ENCODE results near the gene CPT1A.
"Not testable (repeated sequence)": the region's sequence is repeated elsewhere in the genome, so short reads cannot be mapped to it uniquely, and the experiment has no call there.

Gene CPT1A

DNA sequence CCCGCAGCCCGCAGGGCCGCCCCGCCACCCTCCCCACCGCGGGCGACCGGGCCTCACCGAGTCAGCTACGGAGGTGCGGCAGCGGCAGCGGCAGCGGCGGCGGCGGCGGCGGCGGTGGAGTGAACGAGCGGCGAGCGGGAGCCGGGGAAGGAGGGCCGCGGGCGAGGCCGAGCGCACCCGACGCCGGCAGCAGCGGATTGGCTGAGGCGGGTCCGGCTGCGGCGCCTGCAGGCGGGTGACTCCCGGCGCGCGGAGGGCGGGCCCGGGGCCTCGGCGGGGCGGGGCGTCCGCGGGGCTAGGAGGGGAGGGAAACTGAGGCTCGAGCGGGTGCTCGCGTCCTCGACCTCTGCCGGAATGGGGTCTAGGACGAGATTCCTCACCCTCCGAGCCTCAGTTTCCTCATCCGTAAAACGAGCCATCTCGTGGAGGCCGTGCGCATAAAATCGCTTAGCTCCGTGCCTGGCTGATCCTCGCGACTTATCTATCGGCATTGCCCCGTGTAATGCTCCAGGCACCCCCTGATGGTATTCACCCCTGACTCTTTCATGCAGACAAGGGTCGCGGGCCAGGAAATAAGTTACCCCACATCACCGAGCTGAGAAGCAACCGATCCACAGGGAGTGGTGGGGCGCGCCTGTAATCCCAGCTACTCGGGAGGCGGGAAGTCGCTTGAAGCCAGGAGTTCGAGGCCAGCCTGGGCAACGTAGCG is at the start of gene CPT1A:
Gene CPT1A, minus strand, starts transcription at position 199 of the 709 bp plus-strand sequence. CDS start 26,442 bp downstream, outside the sequence.
- peak; percentile 29 to 50 (median 42) for DNase-seq

DNA sequence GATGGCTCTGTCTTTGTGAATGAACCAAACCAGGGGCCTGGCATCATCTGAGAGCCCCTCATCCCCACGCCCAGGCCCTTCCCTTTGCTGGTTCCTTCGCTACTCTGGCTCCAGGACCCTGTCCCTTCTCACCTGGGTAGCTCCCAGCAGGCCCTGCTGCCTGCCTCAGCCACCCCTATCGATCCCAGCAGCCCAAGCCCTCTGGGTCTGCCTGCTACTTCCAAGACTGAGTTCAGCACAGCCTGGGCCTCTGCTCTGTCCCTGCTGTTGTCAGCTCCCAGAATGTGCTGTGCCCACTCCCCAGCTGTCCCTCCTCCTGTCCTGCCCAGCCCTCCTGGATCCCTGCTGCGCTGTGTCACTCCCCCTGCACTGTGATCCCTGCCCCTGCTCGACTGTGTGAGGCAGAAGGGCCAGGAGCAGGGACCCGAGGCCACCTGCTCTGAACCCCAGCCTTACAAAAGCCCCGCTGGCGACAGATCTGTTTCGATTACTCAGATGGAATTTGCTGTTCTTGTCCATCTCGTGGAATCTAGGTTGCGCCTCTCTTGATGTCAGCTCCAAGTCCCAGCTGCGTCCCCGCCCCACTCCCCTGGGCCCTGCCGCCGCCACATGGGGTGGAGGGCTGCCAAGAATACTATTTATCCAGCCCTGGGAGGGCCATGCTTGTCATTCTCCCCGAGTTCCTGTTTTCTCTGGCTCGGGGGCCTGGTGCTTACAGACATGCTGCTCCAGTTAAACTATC is 48.9 kb upstream of the CPT1A start:
- DNase-seq: no peak

DNA sequence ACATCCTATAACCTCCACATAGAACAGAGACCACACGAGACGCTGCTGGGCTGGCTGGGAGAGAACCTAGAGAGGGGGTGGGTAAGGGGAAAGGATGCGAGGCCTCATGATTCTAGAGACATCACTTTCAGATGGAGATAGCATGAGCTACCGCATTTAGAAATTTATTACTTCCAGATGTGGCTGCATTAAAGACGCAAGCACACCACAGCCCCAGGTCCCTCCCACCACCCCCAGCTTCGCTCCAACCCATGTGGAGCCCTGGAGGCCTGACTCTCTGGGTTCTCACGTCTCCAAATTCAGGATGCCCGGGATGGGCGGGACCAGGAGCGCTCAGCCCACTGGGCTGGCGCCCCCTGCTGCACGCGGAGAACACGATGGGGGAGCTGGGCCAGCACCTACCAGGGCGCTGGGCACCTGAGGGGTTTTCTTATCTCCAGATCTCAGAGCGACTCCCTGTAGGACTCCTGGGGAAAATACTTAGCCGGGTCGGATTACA is 48.3 kb upstream of the CPT1A start:
- no peak for DNase-seq

DNA sequence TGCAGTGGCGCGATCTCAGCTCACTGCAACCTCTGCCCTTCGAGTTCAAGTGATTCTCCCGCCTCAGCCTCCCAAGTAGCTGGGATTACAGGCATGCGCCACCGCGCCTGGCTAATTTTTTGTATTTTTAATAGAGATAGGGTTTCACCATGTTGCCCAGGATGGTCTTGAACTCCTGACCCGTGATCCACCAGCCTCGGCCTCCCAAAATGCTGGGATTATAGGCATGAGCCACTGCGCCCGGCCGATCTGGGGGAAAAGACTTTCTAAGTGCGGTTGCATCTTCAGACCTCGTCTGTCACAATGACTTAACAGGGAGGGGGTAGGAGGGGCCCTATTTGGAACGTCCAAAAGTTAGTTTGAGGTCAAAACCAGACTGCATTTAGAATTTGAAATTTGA is 43.1 kb upstream of the CPT1A start:
- DNase-seq: not testable (repeated sequence)

DNA sequence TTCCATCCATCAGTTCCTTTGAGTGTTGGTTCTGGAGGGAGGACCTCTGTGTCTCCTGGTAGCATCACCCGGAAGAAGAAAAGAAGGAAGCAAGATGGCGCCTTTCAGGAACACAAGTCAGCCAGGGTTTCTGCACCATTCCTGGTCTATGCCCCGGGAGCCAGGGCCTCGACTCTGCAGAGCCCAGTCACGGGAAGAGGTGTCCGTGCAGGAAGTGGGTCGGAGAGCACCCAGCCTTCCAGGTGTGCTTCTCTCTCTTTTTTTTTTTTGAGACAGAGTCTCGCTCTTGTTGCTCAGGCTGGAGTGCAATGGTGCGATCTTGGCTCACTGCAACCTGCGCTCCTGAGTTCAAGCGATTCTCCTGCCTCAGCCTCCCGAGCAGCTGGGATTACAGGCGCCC is 40.7 kb upstream of the CPT1A start:
- DNase-seq: no peak

DNA sequence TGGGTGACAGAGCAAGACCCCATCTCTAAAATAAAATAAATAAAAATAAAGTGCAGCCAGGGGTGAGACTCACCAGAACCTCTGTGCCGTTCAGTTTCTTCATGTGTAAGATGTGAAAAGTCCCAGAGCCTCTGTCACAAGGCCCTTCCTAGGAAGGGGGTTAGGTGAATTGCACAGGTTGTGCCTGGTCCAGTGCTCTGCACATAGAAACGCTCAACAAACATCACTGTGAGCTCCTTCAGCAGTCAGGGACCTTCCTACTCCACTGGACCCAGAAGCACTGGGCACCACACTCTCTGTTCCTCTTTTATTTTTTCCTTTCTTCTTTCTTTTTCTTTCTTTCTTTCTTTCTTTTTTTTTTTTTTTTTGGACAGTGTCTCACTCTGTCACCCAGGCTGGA is 39.6 kb upstream of the CPT1A start:
- no peak for DNase-seq

DNA sequence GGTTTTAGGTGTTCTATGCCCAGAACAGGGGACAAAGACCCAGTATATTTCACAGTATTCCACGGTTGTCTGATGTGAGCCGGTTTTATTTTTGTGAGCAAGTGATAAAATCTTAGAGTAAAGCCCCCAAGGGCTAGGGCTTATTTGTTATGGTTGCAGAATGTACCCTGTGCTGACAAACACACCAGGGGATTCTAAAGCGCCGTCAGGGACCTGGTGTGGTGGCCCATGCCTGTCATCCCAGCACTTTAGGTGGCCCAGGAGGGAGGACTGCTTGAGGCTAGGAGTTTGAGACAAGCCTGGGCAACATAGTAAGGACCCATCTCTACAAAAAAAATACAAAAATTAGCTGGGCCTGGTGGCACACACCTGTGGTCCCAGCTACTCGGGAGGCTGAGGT is 39.1 kb upstream of the CPT1A start:
- DNase-seq: no peak

DNA sequence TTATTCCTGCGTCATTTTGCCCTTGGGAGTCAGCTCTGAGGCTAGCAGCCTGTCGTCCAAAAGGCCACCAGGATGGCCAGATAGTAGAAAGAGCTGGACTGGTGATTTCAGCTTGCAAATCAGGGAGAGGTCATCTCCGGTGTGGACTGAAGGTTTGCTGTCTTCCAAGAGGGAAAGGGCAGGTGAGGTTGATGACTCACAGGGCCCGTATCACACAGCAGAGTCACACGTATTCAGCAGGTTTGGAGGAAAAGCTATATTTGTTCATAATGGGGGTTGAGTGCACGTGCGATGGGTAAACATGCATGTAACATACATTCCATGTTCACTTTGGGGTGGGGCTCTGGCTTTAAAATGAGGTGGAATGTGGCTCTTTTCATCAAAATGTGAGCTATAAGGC is 36.3 kb upstream of the CPT1A start:
- no peak for DNase-seq

DNA sequence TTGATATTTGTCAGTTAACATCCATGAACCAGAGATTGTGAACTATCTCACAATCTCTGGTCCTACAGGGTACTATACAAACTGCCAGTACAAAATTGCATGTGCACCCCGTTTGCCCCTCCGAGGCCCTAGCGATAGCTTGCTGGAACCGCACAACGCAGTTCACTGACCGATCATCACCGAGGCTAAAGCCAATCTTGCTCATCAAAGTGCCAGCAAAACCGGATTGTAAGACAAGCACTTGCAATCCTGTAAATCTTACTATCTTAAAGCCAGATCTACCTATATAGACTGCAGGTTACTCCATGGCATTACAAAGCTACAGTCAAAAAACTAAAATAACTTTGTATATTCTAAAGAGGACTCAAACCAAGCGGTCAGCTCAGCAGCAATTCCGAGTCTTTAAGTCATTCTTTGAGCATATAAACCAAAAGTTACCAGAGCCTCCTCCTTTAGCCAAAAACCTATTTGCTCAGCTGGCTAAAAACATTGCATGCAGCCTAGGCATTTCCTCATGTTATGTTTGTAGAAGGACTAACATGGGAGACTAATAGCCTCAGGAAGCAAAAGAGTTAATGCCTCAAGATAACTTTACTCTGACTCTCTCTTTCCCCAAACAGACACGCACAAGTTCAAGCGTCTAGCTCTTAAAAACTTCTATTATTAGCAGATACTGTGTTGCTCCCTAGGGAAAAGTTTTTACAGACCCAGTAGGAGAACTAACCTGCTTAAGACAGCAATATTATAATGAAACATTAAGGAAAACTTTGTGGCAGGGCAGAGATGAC is 30.7 kb upstream of the CPT1A start:
- no peak for DNase-seq

DNA sequence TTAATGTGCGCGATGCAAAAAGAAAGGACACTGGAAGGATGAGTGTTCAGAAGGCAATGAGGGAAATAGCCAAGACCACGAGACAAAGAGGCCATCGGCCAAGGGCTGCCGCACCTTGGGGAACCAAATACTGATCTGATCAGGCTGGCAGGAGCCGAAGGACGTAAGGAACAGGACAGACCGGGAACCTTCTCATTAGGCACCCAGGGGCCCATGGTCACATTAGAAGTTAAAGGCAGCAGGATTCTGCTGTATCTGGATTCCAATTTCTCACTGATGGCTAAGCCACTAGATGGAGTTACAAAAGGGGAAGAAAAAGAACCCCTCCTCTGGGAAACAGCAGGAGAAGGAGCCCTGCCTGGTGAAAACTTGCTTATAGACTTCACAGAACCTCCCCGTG is 28.8 kb upstream of the CPT1A start:
- no peak for DNase-seq

DNA sequence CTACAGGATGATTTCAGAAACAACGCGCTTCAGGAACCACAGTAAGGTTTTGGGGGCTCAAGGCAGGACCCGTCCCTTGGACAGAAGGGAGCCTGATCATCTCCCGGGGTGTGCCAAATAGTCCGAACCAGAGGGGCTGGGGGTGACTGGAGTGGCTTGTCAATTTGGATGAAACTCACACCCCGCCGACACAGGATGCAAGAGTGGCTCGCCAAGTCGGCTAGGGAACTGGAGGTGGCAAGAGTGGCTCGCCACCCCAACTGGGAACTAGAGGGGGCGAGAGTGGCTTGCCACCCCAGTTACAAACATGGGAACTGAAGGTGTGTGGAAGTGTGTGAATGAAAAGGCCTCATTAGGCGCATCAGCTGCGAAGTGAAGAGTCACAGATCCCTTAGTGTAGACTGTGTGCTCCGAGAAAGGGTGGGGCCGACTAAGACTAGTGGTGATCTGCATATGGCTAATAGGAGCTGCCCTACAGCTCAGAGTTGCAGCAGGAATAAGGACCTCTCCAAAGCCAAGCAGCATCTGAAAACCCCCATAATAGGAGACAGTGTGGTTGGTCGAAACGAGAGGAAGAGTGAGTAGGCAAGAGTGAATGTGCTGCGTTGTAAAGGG is 26.6 kb upstream of the CPT1A start:
- no peak for DNase-seq

DNA sequence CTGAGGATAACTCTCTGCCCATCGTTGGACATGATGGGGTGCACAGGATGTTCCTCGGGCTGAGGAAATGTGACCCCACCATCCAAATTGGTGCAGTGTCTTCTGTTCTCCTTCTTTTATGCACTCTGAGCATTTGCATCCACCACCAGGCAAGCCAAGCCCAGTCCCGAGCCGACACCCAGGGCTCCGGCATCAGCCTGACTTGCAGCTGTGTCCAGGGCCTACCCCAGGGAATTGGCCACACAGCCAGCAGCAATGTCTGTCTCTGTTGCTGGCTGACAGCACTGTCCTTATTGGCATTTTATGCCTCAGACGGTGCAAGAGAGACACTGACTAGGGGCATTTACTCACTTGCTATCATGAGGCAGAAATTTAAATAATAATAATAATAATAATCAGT is 25.4 kb upstream of the CPT1A start:
- DNase-seq: no peak

DNA sequence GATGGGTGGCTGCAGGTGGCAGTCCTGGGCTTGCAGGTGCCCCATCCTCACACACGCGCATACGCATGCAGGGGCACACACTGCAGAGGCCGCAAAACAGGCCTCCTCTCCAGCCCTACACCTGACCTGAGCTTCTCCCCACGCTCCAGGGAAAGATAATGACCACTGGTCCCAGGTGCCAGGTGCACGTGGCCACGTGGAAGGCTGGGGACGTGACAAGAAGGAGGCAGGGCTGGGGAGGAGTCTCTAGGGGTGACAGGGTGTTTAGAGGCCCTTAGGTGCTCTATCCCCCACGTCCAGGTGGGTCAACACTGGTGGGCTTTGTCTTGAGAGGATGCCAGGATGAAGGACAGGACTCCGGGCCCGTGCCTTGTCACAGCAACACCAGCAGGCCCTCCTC is 23.5 kb upstream of the CPT1A start:
- no peak for DNase-seq

DNA sequence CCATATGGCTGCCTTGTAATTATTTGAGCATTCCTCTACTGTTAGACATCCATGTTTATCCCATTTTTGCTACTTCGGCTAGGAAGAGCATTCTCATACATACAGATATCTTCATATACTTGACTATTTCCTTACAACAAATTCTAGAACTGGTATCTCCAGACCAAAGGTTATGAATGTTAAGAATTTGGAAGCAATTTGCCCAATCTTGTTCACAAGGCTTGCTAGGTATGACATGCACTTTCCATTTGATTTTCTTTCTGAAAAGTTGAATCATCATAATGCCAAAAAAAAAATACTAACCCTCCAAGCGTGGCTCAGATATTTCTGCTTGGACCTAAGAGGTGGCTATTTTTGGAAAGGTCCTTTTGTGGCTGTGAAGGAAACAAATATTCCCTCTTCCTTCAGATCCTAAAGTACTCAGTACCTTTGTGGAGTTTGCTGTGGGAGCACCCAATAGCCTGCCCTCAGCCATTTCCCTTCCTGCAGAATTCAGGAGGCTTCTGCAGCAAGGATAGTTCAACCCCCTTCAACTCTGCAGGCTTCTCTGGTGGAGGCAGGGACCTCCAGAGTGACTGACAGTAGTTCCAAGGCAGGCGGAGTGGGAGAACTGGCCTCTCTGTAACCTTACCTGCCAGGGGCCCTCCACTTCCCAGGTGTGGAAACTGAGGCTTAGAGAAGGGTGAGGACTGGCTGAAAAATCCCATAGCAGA is 22.0 kb upstream of the CPT1A start:
- DNase-seq: no peak

DNA sequence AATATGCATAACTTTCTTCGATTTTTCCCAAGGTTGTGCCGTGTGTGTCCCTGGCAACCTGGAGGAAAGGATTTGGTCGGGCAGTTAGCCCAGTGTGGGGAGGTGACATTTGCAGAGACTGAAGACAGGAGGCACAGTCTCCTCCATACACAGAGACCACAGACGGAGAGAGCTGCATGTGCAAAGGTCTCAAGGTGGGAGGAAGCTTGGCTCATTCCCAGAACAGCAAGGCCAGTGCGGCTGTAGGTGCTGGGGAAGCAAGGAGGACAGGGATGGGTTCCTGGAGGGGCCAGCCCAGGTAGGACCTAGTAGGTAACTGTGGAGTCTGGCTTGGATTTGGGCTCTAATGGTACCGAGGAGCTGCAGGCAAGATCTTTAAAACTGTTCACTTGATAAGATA is 20.7 kb upstream of the CPT1A start:
- no peak for DNase-seq

DNA sequence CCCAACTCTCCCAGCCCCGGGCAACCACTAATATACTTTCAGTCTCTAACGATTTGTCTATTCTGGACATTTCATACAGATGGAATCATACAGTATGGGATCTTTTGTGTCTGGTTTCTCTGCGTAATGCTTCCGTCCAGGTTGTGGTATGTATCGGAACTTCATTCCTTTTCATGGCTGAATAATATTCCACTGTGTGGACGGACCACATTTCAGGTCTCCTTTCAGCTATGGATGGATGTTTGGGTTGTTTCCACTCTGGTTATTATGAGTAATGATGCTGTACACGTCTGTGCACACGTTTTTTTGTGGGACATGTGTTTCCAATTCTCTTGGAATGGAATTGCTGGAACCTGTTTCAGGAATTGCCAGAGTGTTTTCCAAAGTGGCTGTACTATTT is 17.4 kb upstream of the CPT1A start:
- DNase-seq: no peak

DNA sequence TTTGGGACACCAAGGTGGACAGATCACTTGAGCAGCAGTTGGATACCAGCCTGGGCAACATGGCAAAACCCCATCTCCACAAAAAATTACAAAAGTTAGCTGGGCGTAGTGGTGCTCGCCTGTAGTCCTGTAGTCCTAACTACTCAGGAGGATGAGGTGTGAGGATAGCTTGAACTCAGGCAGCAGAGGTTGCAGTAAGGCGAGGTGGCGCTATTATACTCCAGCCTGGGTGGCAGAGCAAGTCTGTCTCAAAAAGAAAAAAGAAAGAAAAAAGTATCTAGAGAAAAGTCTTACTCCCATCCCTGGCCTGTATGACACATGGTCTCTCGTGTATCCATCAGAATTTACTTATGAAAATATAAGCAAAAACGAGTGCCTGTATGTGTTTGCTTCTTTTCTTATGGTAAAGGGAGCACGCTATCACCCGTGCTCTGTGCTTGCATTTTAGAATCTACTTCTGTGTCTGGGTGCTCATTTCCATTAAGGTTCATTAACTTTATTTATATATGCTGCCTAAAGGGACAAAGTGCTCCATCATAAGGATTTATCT is 15.4 kb upstream of the CPT1A start:
- no peak for DNase-seq

DNA sequence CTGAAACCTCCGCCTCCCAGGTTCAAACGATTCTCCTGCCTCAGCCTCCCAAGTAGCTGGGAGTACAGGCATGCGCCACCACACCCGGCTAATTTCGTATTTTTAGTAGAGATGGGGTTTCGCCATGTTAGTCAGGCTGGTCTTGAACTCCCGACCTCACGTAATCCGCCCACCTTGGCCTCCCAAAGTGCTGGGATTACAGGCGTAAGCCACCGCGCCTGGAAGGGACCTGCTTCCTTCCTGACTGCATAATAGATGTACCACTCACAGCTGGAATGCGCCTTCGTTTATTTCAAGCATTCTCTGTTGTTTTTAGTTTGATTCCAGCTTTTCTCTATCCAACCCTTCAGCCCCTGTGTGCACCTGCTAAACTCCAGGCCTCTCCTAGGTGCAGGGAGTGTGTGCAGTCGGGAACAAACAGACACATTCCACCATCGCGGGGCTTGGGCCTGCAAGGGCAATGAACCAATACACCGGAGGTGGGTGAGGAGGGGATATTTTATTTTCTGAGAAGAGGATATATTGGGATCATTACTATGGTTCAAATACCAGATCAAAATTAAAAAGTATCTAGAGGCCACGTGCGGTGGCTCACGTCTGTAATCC is 14.8 kb upstream of the CPT1A start:
- DNase-seq: not testable (repeated sequence)

DNA sequence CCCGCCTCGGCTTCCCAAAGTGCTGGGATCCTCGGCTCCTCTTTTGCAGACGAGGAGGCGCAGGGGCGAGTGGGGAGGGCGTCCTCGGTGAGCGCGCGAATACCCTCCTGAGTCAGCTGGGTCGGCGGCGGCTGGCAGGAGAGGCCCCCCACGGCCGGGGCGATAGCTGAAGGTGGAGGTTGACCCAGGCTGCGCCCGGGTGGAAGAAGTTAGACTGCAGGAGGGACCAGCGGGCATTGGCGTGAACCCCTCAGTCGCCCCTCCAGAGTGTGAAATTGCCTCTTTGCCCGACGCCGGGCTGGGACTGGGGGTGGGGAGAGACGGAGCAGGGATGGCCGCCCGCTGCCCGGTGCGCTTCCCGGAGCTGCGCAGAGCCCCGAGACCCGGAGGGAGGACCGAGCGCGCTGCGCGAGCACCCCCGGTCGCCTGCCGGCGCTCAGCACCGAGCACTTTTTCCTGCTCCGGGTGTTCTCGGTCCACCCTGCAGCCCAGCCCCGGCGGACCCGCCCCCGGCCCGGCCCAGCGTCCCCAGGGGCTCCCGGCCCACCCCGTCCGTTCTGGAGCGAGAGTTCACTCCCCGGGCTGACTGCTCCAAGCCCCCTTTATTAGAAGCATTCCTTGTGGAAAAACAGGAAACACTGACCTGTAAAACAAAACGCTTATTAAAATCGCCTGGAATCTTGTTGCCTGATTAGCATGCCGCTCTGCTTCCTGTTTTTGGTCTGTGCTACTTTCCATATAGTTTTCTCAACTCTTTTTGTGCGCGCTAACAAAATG is 13.7 kb upstream of the CPT1A start:
- DNase-seq: no peak

DNA sequence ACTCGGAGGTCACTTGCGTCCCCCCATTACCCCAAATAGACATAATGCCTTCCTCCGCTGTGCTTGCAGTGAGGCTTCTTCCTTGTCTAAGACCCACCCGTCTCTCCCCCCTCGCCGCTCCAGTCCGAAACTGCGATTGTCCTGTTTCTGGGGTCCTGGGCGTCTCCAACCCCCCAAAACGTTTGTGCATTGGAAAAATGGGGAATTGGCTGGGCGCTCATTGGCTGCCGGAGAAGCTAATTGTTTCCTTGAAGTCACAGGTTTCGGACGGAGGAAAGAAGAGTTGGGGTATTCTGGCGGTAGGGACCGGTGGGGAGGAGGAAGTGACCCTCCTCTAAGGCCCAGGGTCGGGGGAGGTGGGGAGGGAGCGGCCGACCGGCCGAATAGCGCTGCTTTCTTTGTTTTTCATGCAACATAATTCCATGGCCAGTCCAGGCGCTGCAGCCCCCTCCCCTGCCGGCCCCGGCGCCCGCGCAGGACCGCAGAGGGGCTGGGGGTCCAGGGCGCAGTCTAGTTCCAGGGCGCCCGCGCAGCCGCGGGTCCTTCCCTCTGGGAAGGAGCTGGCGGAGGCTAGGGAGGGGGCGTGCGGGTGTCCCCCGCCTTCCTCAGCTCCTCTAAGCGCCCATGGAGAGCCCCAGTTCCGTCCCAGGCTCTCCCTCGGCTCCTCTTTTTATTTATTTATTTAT is 12.7 kb upstream of the CPT1A start:
- DNase-seq: no peak
